ENCODE results near the gene TRMT61B. TPM values are rescaled to one million over a fixed set of nuclear protein-coding genes. Genes with fewer than 3 reads are reported as not detected.

The TRMT61B gene
- total RNA-seq, 1 experiment from 2014 or later, result 21.7 TPM

DNA sequence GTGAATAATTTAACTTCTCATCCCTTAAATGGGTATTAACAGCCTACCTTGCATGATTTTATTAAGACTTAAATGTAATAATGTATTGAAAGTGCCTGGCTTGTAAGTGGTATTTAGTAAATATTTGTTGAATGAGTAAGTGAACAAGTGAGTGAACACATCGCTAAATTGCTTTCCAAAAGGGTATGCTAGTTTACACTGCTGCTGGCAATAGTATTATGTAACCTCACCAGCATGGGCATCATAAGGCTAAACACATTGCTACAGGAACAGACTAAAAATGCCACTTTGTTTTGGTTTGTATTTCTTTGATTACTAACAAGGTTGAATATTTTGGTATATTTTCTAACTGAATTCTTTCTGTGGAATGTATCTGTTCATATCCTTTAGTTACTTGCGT is 34.2 kb upstream of the TRMT61B start:
- peaks cover 74% of the 10 kb centered on the region for H3K36me3 ChIP-seq (ENCODE audit: low read depth, low read length)
- POLR2A ChIA-PET (ENCODE audit: unreplicated experiment), result no interaction called here
- H4K20me1 ChIP-seq (ENCODE audit: low read length), result peaks cover 87% of the 10 kb centered on the region

DNA sequence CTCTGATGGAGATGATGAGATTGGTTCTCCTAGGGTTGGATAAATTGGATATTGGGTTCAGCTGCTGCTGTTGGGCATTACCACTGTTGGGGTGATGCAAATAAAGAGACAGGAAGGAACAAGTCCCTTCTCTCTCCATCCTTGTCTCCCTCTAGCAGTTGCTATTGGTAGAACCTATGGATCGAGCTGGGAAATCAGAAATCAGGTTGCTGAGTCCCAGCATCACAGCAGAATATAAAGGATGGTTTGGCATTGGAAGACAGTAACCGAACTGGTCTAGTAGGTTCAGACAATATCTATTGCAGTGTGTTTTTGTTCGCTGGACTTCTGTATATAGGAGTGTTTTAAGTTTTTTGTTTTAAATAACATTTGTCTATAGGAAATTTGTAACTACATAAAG is 32.5 kb upstream of the TRMT61B start:
- DNase-seq (no peak), ATAC-seq (no peak)
- intact Hi-C loops (cut with micrococcal nuclease), result loop anchor here (5.0 kb wide), 1 partner anchor 45 kb away; no protein-coding TSS in a partner anchor
- Histone ChIP-seq H3K9me3 (ENCODE audit: low read length) (no peaks in the 10 kb centered on the region), H3K9me2 (replicated peaks; ENCODE audit: low read length) (no peaks in the 10 kb centered on the region), H3K4me3 (ENCODE audit: low read length) (no peak overlapping the region), H3K79me2 (ENCODE audit: low read length) (peaks cover 99% of the 10 kb centered on the region), H3K4me2 (ENCODE audit: low read length) (no peak overlapping the region), H3K27ac (ENCODE audit: low read length) (no peak overlapping the region), H3K4me1 (ENCODE audit: insufficient read depth, low read length) (peaks cover 38% of the 10 kb centered on the region), H3K36me3 (ENCODE audit: low read depth, low read length) (peaks cover 60% of the 10 kb centered on the region), H2AFZ (ENCODE audit: low read length) (no peak overlapping the region), H4K20me1 (ENCODE audit: low read length) (peaks cover 93% of the 10 kb centered on the region), H3K27me3 (ENCODE audit: low read length) (no peaks in the 10 kb centered on the region), H3K9ac (ENCODE audit: low read length) (no peak overlapping the region), H3F3A (ENCODE audit: low read length, unreplicated experiment) (peaks cover 14% of the 10 kb centered on the region)
- no TSS peak for BruUV-seq (replicated peaks)
- POLR2A ChIA-PET (ENCODE audit: unreplicated experiment), result no interaction called here
- CTCF ChIA-PET, result no interaction called here
- TF ChIP-seq EZH2phosphoT487 (IDR thresholded peaks at IDR 0.05; ENCODE audit: borderline replicate concordance, low read length), result no peak
- TF ChIP-seq, protein P1, sequence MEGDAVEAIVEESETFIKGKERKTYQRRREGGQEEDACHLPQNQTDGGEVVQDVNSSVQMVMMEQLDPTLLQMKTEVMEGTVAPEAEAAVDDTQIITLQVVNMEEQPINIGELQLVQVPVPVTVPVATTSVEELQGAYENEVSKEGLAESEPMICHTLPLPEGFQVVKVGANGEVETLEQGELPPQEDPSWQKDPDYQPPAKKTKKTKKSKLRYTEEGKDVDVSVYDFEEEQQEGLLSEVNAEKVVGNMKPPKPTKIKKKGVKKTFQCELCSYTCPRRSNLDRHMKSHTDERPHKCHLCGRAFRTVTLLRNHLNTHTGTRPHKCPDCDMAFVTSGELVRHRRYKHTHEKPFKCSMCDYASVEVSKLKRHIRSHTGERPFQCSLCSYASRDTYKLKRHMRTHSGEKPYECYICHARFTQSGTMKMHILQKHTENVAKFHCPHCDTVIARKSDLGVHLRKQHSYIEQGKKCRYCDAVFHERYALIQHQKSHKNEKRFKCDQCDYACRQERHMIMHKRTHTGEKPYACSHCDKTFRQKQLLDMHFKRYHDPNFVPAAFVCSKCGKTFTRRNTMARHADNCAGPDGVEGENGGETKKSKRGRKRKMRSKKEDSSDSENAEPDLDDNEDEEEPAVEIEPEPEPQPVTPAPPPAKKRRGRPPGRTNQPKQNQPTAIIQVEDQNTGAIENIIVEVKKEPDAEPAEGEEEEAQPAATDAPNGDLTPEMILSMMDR (conservative IDR thresholded peaks at IDR 0.05; ENCODE audit: low read depth, low read length), result no peak
- TF ChIP-seq EZH2 (IDR thresholded peaks at IDR 0.05; ENCODE audit: low read length, unreplicated experiment), result no peak

More for the DNA sequence above, 34.2 kb upstream of the TRMT61B start:
- CTCF ChIA-PET, result no interaction called here
- Histone ChIP-seq H3K4me1 (ENCODE audit: insufficient read depth, low read length) (peaks cover 25% of the 10 kb centered on the region), H3K9ac (ENCODE audit: low read length) (no peak overlapping the region), H3K9me3 (ENCODE audit: low read length) (no peaks in the 10 kb centered on the region), H3K27me3 (ENCODE audit: low read length) (no peaks in the 10 kb centered on the region), H3K9me2 (replicated peaks; ENCODE audit: low read length) (no peaks in the 10 kb centered on the region), H3K4me2 (ENCODE audit: low read length) (peak overlapping the region; percentile 14; the same call in 1 of the 2 replicates), H3K4me3 (ENCODE audit: low read length) (no peak overlapping the region), H3F3A (ENCODE audit: low read length, unreplicated experiment) (peaks cover 14% of the 10 kb centered on the region), H3K79me2 (ENCODE audit: low read length) (peaks cover 98% of the 10 kb centered on the region), H2AFZ (ENCODE audit: low read length) (no peak overlapping the region), H3K27ac (ENCODE audit: low read length) (no peak overlapping the region)
- peak; percentile 93 for ATAC-seq
- TF ChIP-seq EZH2 (IDR thresholded peaks at IDR 0.05; ENCODE audit: low read length, unreplicated experiment) (no peak), EZH2phosphoT487 (IDR thresholded peaks at IDR 0.05; ENCODE audit: borderline replicate concordance, low read length) (no peak)
- TF ChIP-seq, protein P1 (conservative IDR thresholded peaks at IDR 0.05; ENCODE audit: low read depth, low read length), result no peak
- DNase-seq, result peak; percentile 63
- intact Hi-C loops (cut with micrococcal nuclease), result loop anchor here (2.0 to 5.0 kb wide), 2 partner anchors 47 to 83 kb away; no protein-coding TSS in a partner anchor
- BruUV-seq (replicated peaks), result no TSS peak

DNA sequence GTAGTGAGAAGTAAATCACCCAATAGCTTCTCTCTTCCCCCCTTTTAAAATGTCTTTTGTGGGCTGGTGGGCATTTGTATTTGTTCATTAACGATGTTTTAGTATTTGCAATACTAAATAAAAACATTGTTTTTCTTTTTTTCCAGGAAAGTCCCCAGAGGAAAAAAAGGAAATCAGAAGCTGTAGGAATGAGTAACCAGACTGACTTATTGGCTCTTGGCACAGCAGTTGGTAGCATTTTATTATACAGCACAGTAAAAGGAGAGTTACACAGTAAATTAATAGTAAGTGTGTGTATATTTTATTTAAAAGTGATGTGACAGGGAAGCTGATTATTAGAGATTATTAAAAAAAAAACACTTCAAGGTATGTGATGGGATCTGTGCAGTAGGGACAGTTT is 31.7 kb upstream of the TRMT61B start:
- peaks cover 97% of the 10 kb centered on the region for H4K20me1 ChIP-seq (ENCODE audit: low read length)
- POLR2A ChIA-PET (ENCODE audit: unreplicated experiment), result no interaction called here
- no TSS peak for BruUV-seq (replicated peaks)
- H3F3A ChIP-seq (ENCODE audit: low read length, unreplicated experiment), result peaks cover 14% of the 10 kb centered on the region
- ATAC-seq, result no peak
- no peak for TF ChIP-seq EZH2 (IDR thresholded peaks at IDR 0.05; ENCODE audit: low read length, unreplicated experiment)
- no peak for TF ChIP-seq EZH2phosphoT487 (IDR thresholded peaks at IDR 0.05; ENCODE audit: borderline replicate concordance, low read length)
- TF ChIP-seq, protein P1 (conservative IDR thresholded peaks at IDR 0.05; ENCODE audit: low read depth, low read length), result no peak
- no peaks in the 10 kb centered on the region for H3K9me3 ChIP-seq (ENCODE audit: low read length)
- peaks cover 100% of the 10 kb centered on the region for H3K79me2 ChIP-seq (ENCODE audit: low read length)
- no peak overlapping the region for H3K4me2 ChIP-seq (ENCODE audit: low read length)
- no peaks in the 10 kb centered on the region for H3K27me3 ChIP-seq (ENCODE audit: low read length)
- H2AFZ ChIP-seq (ENCODE audit: low read length), result no peak overlapping the region
- peaks cover 46% of the 10 kb centered on the region for H3K4me1 ChIP-seq (ENCODE audit: insufficient read depth, low read length)
- no peak overlapping the region for H3K9ac ChIP-seq (ENCODE audit: low read length)
- intact Hi-C loops (cut with micrococcal nuclease), result loop anchor here (5.0 kb wide), 1 partner anchor 45 kb away; no protein-coding TSS in a partner anchor
- CTCF ChIA-PET, result no interaction called here
- DNase-seq, result no peak
- H3K9me2 ChIP-seq (replicated peaks; ENCODE audit: low read length), result no peaks in the 10 kb centered on the region
- no peak overlapping the region for H3K4me3 ChIP-seq (ENCODE audit: low read length)
- H3K36me3 ChIP-seq (ENCODE audit: low read depth, low read length), result peaks cover 57% of the 10 kb centered on the region
- H3K27ac ChIP-seq (ENCODE audit: low read length), result no peak overlapping the region
